HepG2 (cell line): ENCODE results near the gene EPN2. TPM values are rescaled to one million over a fixed set of nuclear protein-coding genes. Genes with fewer than 3 reads are reported as not detected.

Source experiments
- CBX2 ChIP-seq, 2 experiments: fragments of 200-600 bp in 1 of 2; sonication (generic); formaldehyde crosslinking in 1 of 2; IDR thresholded peaks; 2 replicates each; pipeline versions ENCODE4 v1.7.0 to v1.8.1; 2018 to 2022; ENCODE audit warnings: low read depth in 2 of 2, low read length in 1 of 2, mild to moderate bottlenecking in 1 of 2, missing genetic modification reagents in 1 of 2
- CCAR2 ChIP-seq: fragments of 200-400 bp; formaldehyde crosslinking; optimal IDR thresholded peaks from 2 replicates; pipeline ENCODE3; 2018; ENCODE audit warnings: low read depth, mild to moderate bottlenecking, low read length, moderate library complexity
- ETV6 ChIP-seq: sonication (generic); formaldehyde crosslinking; conservative IDR thresholded peaks from 2 replicates; pipeline ENCODE4 v1.4.0; 2020; ENCODE audit warnings: missing genetic modification reagents
- FIP1L1 ChIP-seq: fragments of 200-400 bp; formaldehyde crosslinking; IDR thresholded peaks from 2 replicates; pipeline ENCODE4 v1.6.1; 2018; ENCODE audit warnings: low read depth, mild to moderate bottlenecking, low read length, moderate library complexity, borderline replicate concordance; ENCODE audit not compliant: insufficient read depth
- FUBP1 ChIP-seq: sonication (generic); formaldehyde crosslinking; IDR thresholded peaks from 2 replicates; pipeline ENCODE4 v1.5.1; 2020; ENCODE audit warnings: missing genetic modification reagents, mild to moderate bottlenecking, borderline replicate concordance
- SAFB2 ChIP-seq: sonication (generic); formaldehyde crosslinking; IDR thresholded peaks from 2 replicates; pipeline ENCODE4 v1.5.1; 2020; ENCODE audit warnings: missing genetic modification reagents, low read depth, mild to moderate bottlenecking, borderline replicate concordance
- SMAD3 ChIP-seq: sonication (generic); formaldehyde crosslinking; IDR thresholded peaks from 2 replicates; pipeline ENCODE4 v1.4.0; 2020; ENCODE audit warnings: missing genetic modification reagents
- ZMYM2 ChIP-seq: sonication (generic); formaldehyde crosslinking; IDR thresholded peaks from 2 replicates; pipeline ENCODE4 v1.8.0; 2022; ENCODE audit warnings: mild to moderate bottlenecking, missing genetic modification reagents
- ZNF256 ChIP-seq: sonication (generic); formaldehyde crosslinking; conservative IDR thresholded peaks from 2 replicates; pipeline ENCODE4 v1.4.0; 2020; ENCODE audit warnings: missing genetic modification reagents
- ZNF263 ChIP-seq: sonication (generic); formaldehyde crosslinking; IDR thresholded peaks from 2 replicates; pipeline ENCODE4 v1.4.0; 2020; ENCODE audit warnings: missing genetic modification reagents
- ZNF333 ChIP-seq: sonication (generic); formaldehyde crosslinking; IDR thresholded peaks from 2 replicates; pipeline ENCODE4 v1.4.0; 2020; ENCODE audit warnings: mild to moderate bottlenecking, missing genetic modification reagents, borderline replicate concordance
- ZNF619 ChIP-seq: sonication (generic); formaldehyde crosslinking; IDR thresholded peaks from 2 replicates; pipeline ENCODE4 v1.4.0; 2020; ENCODE audit warnings: mild to moderate bottlenecking, missing genetic modification reagents
- ZNF766 ChIP-seq: sonication (generic); formaldehyde crosslinking; IDR thresholded peaks from 2 replicates; pipeline ENCODE4 v1.5.0; 2020; ENCODE audit warnings: missing genetic modification reagents, borderline replicate concordance
- ZNF776 ChIP-seq: sonication (generic); formaldehyde crosslinking; IDR thresholded peaks from 2 replicates; pipeline ENCODE4 v1.4.0; 2020; ENCODE audit warnings: mild to moderate bottlenecking, missing genetic modification reagents
- polyA plus RNA-seq, 8 experiments: library from polyadenylated mRNA; depleted of rRNA in 3 of 8; stranded (reverse) in 7 of 8; unstranded in 1 of 8; fragments of >200 nt; fragmentation: Illumina TruSeq in 4 of 8; extraction: Trizol in 4 of 8; gene quantifications; 2 replicates each; pipeline versions ENCODE4 v1.2.1 to v1.2.3, GENCODE V29; 2011 to 2016; ENCODE audit warnings: low read depth in 4 of 8, missing spikeins in 1 of 8, mixed read lengths in 1 of 8; ENCODE audit not compliant: insufficient read depth in 1 of 8
- total RNA-seq, 5 experiments: library from RNA; depleted of rRNA; stranded (reverse); fragments of >200 nt; fragmentation: Illumina TruSeq; extraction: Trizol; gene quantifications; 2 replicates each; pipeline ENCODE4 v1.2.3, GENCODE V29; 2016; ENCODE audit warnings: low read depth in 1 of 5
- TF ChIP-seq, protein P1 (sequence below): IDR thresholded peaks from 2 replicates; pipeline ENCODE4 v1.6.1; 2016
- TF ChIP-seq, protein P2 (sequence below): sonication (generic); formaldehyde crosslinking; IDR thresholded peaks from 2 replicates; pipeline ENCODE4 v1.8.0; 2022; ENCODE audit warnings: missing genetic modification reagents, mild to moderate bottlenecking, borderline replicate concordance
- TF ChIP-seq, protein P3 (sequence below): sonication (generic); formaldehyde crosslinking; IDR thresholded peaks from 2 replicates; pipeline ENCODE4 v1.4.0; 2020; ENCODE audit warnings: missing genetic modification reagents

Gene EPN2
- total and polyA plus RNA-seq, 2 of the 13 experiments (the other 11 are each of a cell fraction or from before 2014, with no cell fraction given): 7.8 to 19.2 TPM

GRCh38 chr17:19362277-19363113 lies 125.3 kb downstream of the EPN2 start, which contains the start of gene B9D1 (continued):
- 0 out of 2 replicates have a peak, but pooled peaks have one; percentile 31 for TF ChIP-seq SAFB2 (CRISPR knock-in tag)
- TF ChIP-seq ZNF256 (CRISPR knock-in tag): no peak
- TF ChIP-seq CBX2 (IDR thresholded peaks at IDR 0.05; ENCODE audit: low read depth, low read length): no peak
- TF ChIP-seq CBX2 (CRISPR knock-in tag; IDR thresholded peaks at IDR 0.05; ENCODE audit: low read depth): no peak
- no peak for TF ChIP-seq FIP1L1
- TF ChIP-seq ZNF776: peak; percentile 5; the same call in 1 of the 2 replicates
- TF ChIP-seq, protein P1, sequence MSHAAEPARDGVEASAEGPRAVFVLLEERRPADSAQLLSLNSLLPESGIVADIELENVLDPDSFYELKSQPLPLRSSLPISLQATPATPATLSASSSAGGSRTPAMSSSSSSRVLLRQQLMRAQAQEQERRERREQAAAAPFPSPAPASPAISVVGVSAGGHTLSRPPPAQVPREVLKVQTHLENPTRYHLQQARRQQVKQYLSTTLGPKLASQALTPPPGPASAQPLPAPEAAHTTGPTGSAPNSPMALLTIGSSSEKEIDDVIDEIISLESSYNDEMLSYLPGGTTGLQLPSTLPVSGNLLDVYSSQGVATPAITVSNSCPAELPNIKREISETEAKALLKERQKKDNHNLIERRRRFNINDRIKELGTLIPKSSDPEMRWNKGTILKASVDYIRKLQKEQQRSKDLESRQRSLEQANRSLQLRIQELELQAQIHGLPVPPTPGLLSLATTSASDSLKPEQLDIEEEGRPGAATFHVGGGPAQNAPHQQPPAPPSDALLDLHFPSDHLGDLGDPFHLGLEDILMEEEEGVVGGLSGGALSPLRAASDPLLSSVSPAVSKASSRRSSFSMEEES (CRISPR knock-in tag): 0 out of 2 replicates have a peak, but pooled peaks have one; percentile 12
- TF ChIP-seq ZNF333 (CRISPR knock-in tag): no peak
- no peak for TF ChIP-seq ZNF619 (CRISPR knock-in tag)
- 0 out of 2 replicates have a peak, but pooled peaks have one; percentile 19 for TF ChIP-seq ZNF766
- 0 out of 2 replicates have a peak, but pooled peaks have one; percentile 72 for TF ChIP-seq ZNF263 (CRISPR knock-in tag)
- TF ChIP-seq ETV6: no peak; the same call in 1 of the 2 replicates
- TF ChIP-seq, protein P2, sequence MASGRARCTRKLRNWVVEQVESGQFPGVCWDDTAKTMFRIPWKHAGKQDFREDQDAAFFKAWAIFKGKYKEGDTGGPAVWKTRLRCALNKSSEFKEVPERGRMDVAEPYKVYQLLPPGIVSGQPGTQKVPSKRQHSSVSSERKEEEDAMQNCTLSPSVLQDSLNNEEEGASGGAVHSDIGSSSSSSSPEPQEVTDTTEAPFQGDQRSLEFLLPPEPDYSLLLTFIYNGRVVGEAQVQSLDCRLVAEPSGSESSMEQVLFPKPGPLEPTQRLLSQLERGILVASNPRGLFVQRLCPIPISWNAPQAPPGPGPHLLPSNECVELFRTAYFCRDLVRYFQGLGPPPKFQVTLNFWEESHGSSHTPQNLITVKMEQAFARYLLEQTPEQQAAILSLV (CRISPR knock-in tag): no peak
- TF ChIP-seq, protein P3, sequence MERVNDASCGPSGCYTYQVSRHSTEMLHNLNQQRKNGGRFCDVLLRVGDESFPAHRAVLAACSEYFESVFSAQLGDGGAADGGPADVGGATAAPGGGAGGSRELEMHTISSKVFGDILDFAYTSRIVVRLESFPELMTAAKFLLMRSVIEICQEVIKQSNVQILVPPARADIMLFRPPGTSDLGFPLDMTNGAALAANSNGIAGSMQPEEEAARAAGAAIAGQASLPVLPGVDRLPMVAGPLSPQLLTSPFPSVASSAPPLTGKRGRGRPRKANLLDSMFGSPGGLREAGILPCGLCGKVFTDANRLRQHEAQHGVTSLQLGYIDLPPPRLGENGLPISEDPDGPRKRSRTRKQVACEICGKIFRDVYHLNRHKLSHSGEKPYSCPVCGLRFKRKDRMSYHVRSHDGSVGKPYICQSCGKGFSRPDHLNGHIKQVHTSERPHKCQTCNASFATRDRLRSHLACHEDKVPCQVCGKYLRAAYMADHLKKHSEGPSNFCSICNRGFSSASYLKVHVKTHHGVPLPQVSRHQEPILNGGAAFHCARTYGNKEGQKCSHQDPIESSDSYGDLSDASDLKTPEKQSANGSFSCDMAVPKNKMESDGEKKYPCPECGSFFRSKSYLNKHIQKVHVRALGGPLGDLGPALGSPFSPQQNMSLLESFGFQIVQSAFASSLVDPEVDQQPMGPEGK (CRISPR knock-in tag): peak; percentile 67; the same call in 1 of the 2 replicates
- 0 out of 2 replicates have a peak, but pooled peaks have one; percentile 25 for TF ChIP-seq SMAD3
- TF ChIP-seq ZMYM2 (CRISPR knock-in tag): no peak
- no peak for TF ChIP-seq FUBP1
- TF ChIP-seq CCAR2: no peak
